Measurements from ENCODE around the gene SH3RF3.

Gene SH3RF3

DNA sequence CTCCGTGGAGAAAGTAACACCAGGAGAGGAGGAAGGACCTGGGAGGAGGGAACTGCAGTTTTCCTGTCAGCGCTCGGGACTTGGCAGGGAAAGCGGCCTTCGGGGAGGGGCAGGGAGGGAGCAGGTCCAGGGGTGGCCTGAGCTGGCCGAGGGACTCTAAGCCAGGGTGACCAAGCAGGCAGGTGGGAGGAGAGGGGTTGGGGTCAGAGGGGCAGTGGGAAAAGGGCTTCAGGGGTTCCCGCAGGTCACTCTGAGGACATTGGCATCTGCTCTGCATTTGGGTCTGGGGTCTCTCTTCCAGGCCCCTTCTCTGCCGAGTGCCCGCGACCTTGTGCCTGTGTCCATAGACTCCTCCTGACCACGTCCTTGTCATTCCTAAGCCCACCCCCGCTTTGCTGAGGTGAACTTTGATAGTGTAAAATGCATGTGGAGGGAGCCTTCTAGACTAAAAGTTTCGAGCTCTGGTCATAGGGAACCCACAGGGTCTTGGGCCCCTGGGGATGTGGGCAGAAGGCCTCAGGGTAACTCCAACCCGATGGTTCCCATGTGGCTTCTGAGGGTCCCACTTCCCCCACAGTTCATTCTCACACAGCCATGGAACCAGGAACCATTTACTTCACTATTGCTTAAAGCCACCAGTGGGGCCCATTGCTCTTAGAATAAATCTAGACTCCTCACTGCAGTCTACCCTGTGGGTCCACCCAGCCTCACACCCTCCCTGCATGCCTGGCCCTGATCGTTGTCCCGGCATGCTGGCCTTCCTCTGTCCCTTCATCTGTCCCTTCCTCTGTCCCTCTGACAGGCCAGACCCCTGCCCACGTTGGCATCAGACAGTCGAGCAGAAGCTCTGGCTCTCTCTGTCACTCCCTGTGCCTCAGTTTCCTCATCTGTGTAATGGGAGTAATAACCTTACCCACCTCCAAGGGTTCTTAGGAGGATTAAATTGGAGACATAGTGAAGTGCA, 255.6 kb downstream of the SH3RF3 start:
- no peak for DNase-seq

DNA sequence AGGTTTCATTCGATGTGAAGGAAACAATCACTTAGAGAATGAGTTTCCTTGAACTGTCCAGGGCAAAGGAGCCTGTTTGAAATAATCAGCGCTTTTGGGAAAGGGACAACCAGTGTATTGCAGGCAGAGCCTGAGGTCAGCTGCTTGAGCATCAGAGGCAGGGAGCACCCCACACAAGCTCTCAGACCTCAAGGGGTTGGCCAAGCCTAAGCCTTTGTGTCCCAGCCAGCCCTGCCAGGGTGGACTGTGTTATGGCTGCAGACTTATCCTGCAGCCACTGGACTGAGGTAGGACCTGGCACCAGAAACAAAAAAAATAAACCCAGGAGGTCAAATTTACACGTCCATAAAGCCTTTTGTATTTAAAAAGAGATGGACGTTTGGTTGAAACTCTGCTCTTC, 256.5 kb downstream of the SH3RF3 start:
- no peak for DNase-seq

DNA sequence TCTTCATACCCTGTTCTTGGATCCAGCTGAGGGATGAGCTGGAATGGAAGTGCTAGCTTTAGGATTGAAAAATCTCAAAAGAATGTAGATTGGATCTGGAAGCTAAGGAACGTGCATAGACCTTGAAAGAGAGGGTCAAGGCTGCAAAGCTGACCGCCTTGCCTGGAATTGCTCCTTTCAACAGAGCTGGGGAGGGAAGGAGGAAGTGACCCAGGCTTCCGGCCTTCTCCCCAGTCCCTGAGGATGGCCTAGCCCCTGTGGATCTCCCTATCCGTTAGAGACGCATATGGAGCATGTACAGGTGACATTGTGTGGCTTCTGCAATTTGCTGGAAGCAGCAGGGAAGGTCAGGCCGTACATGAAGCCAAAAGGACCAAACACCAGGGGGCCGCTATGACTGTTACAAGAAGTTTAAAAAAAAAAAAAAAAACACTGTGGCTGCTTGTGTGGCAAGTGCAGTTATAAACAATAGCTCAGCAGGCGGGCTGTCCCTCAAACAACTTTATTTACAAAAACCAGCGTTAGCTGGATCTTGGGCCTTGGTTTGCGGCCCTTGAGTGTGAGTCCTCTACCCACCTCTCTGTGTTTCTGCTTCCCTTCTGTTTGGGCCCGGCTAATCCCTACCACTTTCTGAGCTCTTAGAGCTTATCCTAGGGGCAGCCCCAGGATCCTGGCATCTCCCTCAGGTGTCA, 257.1 kb downstream of the SH3RF3 start:
- no peak for DNase-seq

DNA sequence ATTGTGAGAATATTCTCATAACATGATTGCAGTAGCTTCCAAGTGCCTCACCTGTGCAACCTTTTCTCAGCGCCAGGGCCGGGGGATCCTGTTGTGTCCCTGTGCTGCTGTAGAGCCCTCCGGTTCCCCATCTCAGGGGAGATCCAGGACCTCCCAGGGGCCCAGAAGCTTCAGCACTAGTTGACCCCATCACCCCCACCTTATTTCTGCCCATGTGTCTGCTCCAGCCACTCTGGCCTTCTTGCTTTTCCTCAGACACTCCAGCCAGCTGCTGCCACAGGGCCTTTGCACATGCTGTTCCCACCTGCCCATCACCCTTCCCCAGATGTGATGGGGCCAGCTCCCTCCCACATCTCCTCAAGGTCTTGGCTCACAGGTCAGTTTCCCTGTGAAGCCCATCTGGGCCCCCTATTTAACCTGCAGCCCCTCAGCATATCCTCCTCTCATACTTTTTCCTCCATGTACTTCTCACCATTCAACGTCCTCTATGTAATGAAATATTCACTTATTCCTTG, 258.3 kb downstream of the SH3RF3 start:
- DNase-seq, result no peak

DNA sequence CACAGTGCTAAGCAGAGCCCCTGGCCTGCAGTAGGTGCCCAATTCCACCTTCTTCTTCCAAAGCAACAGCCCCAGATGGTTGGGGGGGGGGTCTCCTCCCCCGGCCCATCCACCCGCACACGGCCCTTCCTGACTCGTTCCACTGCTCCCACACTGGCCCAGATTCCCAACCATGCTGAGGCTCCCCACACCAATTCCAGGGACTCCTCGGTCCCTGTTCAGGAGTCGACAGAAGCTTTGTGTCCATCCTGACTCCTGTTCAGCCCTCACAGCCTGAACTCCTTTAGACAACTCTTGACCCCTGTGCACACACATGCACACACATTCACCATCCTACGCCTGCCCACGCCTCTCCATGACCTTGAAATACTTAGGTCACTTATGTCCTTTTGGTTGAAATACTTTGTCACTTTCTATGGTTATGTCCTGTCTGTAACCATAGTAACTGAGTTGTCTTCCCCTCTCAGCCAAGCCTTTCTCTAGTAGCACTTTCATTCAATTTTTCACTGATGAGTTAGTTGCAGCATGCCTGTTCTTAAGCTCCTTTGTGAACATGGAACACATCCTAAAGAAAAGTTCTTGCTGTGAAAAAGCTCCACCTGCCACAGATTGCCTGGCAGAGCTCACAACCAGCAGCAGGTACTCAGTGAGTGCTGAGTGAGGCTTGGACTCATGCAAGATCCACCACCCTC, 258.9 kb downstream of the SH3RF3 start:
- DNase-seq, result no peak

DNA sequence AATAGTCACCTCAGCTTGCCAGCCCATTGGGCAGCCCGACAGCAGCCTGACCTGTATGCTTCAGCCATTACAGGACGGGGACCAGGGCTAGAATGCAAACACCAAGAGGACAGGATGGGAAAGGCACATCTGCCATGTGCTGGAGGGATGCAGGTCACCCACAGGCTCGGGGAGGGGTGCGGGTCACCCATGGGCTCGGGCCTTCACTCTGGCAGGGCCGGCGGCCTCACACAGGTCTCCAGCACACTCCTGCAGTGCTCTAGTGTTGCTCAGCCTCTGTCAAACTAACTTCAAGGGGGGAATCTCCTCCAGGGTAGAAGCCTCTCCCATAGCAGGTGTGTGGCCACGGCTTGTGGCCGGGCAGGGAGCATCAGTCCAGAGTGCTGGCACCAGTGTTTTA, 262.2 kb downstream of the SH3RF3 start:
- DNase-seq, result no peak

DNA sequence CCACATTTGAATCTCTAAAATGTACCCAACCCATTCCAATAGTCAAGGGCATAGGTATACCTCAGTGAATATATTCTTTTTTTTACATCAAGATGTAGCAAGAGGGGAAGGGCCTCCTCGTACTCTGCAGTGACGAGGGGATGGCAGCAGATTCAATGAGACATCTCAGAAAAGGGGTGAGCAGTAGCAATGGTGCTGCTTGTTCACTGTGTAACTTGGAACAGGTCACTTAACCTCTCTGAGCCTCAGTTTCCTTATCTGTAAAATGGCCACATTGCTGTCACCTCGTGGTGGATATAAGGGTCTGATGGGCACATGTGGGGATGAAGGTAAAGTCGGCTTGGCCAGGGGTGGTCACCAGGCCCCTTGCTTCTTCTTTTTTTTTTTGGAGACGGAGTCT, 263.1 kb downstream of the SH3RF3 start:
- DNase-seq, result no peak

DNA sequence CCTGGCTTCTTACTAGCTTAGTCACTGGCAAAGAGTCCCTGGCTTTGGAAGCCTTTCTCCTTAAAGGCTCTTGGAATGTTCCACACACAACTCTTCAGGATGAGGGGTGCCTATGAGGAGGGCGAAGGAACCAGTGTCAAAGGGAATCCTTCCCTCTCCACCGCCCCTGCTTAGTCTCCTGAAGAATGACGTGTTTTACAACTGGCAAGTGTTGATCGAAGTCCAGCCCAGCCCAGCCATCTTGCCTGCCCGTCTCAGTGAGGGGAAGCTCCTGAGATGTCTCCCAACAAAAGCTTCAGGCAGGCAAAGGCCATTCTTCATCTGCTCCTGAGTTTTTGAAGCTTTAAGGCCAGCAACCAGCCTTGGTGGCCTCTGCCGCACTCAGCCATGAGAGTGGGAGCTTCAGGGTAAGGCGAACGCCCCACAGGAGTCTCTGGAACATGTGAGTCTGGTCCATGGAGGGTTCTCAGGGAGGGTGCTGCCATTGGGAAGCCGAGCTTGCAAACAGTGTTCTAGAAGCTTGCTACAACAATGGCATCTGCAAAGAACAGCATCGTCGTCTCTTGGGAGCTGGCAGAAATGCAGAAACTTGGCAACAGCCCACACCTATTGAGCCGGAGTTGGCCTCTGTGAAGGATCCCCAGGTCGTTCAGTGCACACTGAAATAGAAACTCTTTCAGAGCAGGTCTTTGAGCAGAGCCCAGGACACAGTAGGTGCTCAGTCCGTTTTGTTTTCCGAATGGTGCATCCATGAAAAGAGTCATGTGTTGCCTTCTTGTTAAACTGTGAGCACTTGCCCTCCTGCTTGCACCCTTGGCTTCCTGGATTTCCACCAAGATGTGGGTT, 264.0 kb downstream of the SH3RF3 start:
- no peak for DNase-seq

DNA sequence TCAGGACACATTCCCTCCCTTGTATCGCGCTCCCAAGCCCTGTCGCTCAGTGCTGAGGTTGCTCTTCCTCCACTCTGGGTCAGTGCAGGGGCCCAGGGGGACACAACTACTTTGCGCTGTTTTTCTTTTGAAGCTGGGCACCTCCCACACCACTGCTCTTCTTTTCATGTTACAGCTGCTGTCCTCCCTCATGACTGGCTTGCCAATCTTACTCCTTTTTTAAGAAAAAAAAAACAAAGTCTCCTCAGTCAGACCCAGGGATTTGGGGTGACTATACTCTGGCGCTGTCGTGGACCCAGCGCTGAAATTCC, 264.6 kb downstream of the SH3RF3 start:
- no peak for DNase-seq

DNA sequence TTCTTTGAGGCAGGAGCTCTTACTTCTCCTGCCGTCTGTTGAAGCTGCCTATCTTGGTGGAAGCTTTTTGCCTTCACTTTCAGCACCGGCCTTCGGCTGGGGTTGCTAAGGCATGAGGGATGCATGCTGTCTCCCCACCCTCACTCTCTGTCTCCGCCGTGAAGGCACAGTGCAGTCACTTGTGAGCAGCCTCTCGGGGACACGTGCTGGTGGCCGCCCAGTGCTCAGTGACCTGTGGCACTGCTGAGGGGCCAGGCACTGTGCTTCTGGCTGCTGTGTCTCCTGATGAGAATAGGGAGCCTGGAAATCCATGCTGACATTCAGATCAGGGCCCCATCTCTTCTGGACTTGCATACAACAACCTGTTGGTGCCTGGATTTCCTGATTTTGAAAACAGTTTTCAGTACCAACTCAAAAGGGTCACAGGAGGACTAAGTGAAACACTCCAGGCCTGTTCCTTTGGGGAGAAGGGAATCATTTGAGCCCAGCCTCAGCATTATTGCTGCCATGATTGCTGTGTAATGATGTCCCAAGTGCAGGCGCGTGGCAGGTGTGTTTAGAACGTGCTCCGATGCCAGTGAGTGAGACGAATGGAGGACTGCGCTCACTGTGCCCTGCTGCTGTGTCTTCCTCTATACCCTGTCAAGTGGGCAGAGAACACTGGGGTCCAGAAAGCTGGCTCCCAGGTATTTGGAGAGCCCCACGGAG, 266.6 kb downstream of the SH3RF3 start:
- no peak for DNase-seq

DNA sequence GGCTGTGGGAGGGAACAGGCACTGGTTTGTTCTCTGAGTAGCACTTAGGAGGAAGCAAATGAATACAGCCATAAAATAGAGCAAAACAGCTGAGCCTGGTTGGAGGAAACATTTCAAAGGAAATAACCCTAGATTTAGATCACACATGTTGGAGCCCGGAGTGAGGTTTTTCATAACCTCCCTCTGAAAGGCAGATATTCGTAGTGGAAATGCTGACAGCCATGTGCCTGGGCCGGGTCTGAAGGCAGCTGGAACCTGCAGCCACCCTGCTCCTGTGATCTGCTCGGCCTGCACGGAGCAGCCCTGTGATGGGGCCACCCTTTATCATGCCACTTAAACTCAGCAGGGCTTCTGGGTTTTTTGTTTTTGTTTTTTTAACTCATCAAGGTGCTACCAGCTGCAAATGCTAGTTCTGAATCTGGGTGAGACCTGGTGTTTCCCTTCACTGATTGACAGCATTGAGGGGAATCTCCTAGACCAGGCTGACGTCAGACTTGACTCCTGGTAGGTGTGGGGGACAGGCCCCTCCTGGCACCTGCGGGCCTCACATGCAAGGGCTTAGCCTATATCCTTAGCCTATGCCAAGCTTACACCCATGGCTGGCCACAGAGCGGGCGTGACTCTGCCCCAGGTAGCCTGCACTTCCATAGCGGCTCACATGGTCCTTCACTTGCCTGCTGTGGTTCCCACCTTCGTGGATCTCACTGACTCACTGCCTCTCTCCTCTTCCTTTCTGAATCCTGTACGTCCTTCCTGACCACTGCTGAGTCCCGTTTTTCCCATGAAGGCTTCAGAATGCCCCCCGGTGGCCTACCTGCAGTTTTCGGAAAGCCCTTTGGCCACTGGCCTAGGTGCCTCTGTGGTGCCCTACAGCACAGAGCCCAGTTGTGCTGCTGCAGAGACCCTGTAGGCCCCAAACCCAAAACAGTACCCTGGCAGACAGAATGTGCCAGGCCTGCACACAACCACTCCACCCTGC, 267.5 kb downstream of the SH3RF3 start:
- DNase-seq, result no peak

DNA sequence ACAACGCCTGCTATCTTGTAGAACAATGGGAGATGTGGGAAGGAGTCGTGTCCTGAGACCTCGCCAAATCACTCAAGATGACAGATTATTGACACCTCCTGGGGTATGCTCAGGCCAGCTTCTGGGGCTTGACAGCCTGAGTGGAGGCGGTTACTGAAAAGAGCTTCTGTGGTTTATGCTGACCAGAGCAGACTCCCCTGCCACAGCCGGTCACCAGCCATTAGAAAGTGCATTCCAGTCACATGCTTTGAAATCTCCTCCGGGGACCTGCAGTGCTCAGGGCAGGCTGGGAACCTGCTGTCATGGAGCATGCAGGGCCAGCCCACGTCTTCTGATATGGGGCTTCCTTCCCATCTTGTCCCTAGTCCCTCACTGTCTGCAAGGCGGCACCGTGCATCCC, 268.9 kb downstream of the SH3RF3 start:
- no peak for DNase-seq

DNA sequence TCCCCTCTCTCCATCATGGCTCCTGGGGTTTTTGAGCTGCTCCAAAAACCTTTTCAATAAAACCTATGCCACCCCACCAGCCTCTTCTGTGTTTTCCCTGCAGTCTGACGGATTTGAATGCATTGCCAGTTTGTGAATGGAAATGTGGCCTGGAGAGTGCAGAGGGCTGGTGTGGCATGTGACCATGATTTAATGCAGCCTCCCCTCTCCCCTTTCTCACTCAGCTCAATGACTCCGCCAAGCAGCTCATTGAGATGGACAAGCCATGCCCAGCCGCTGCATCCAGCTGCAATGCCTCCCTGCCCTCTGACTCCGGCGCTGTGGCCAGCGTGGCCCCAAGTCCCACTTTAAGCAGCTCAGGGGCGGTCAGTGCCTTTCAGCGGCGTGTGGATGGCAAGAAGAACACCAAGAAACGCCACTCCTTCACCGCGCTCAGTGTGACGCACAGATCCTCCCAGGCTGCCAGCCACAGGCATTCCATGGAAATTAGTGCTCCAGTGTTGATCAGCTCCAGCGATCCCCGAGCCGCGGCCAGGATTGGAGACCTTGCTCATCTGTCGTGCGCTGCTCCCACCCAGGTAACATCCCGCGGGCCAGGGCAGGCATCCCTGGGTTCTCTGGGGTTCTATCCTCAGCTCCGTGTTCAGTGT, 269.5 kb downstream of the SH3RF3 start:
- DNase-seq, result no peak

DNA sequence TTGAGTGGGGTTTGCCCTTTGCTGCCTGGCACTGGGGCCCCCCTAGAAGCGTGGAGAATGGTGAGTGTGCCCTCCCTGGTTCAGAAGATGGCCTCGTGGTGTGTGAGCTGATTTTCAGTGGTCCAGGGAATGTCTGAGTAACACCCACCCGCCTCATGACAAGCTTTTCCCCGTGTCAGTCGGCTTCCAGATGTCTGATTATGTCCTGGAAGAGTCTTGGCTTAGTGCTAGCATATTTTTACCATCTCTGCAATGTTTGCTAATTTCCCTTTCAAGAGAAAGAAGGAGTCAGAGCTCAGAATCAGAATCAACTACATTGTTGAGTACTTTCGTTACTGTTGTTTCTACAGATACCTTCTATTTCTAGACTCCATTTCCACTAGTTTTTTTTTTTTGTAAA, 270.1 kb downstream of the SH3RF3 start:
- DNase-seq, result no peak

DNA sequence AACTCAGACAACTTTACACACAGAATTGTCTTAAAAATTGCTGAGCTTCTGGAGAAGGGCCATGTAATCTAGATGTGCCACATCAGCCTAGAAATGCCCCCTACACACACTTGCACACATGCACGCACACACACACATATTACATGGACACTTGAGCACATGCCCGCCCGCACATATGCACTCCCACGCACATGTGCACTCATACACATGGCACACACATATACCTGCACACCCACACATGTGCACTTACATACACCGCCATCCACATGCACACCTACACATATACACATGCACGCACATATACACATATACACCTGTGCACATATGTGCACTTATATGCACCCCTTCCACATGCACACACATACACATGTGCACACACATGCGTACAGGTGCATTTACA, 271.1 kb downstream of the SH3RF3 start:
- DNase-seq, result no peak

DNA sequence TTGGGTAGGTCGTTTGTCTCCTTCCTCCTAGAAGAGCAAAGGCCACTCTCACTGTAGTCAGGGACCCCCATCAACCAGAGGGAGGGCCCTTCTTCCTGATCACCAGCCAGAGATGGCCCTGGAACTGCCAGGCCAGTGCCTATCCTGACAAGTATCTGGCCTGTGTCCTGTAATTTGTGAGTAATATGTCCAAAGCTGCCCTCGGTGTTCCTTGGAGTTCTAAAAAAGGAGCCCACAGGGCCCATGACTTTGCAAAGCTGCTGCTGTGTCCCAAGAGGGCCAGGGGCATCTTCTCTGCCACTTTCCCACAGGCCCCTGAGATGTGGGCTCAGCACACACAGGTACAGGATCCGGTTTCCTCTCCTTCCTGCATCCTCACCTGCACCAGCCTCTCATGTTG, 272.4 kb downstream of the SH3RF3 start:
- DNase-seq, result no peak

DNA sequence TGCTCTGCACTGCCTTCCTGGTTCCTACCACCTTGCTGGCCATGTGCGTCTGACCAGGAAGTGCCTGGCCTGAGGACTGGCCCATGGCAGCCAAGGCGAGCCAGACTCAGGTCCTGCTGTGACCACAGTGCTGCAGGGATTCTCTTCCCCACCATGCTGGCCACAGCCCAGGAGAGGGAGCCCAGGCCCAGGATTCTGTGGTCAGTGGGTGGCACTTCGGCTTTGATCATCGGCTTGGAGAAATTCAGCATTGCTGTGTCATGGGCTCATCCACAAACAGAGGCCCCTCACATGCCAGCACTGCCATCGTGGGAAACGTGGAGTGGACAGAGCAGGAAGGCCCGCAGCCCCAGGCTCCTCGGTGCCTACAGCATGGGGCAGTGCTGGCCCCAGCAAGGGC, 273.2 kb downstream of the SH3RF3 start:
- DNase-seq, result no peak

DNA sequence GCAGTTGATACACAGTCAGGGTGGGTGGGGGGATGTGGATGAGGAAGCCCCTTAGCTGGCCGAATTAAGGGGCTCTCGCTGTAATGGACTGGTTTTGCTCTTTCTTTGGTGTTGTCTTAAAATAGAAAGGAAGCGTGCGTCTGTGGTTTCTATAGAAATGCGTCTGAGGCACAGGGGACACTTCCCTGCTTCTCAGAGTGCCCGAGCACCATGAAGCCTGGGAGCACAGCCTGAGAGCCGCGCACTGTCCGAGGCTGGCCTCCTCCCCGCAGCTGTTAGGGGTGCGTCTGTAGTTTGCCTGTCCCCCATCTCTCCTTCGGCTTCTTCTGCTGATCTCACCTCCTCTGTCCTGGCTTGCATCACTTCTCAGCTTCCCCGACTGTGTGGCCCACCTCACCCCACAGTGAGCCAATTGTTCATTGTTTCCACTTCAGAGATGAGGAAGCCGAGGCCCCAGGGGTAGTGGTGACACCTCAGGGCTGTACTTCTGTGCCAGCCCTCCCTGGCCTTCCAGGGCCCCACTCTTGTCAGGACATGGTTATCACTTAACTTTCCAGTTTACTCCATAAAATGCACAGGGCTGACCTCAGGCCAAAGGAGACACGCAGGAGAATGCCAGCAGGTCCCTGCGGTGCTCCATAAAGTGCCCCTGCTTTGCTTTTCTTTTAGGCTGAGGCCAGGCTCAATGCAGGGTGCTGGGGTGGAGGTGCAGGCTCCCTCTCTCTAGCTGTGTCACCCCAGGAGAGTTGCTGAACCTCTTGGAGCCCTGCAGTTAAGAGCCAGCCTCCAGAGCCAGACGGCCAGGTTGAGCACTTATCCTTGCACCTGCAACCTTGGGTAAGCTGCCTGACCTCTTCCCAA, 274.2 kb downstream of the SH3RF3 start:
- DNase-seq, result no peak

DNA sequence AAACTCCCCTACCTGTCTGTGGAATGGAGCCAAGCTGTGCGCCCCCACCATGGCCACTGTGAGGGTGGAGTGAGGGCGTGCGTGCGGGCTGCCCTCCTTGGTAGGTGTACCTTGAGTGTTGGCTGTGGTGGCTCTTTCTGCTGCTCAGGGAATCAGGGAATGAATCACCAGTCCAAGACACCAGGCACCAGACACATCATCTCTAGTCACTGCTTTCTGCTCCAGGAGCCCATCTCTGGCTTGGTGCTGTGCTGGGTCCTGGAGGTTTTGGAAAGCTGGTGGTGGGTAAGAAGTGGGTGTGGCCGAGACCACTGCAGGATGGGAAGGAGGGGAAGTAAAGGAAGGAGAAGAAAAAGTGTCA, 274.8 kb downstream of the SH3RF3 start:
- no peak for DNase-seq

Measured in activated CD4-positive, alpha-beta T cell treated with anti-CD3 and anti-CD28 coated beads, Interleukin-2, Interleukin-6, amounts not matched to agents 100 ng/mL and 50 ng/mL, durations not matched to agents 16 hours and 8 hours (primary cell).